SK-N-MC (cell line): ENCODE results near the gene TECPR2.

Experiments
- EZH2 ChIP-seq: fragments of 200-600 bp; sonication (generic); IDR thresholded peaks from one replicate; pipeline ENCODE4 v1.6.1; 2017; ENCODE audit warnings: antibody characterized with exemption
- FOXP2 ChIP-seq: optimal IDR thresholded peaks from 2 replicates; pipeline ENCODE3; 2011; ENCODE audit warnings: mild to moderate bottlenecking, moderate library complexity; ENCODE audit not compliant: insufficient read depth; ENCODE audit errors: extremely low read length, control extremely low read depth
- POLR2AphosphoS5 ChIP-seq: IDR thresholded peaks from 2 replicates; pipeline ENCODE4 v1.6.1; 2012; ENCODE audit warnings: mild to moderate bottlenecking, low read depth, low read length, borderline replicate concordance

DNA sequence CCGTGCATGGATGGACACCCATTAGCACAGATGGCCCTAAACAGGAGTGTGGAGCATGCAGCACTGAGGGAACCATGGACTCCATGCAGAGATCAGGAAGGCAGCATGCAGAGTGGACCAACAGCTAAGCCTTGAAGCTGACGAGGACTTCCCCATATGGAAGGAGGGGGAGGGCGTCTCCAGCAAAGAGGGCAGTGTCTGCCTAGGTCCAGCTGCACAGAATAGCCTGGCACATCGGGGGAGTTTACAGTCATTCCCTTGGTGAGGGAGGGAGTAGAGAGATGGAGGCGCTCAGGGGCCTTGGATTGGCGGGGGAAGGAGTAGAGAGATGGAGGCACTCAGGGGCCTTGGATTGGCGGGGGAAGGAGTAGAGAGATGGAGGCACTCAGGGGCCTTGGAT, 82.3 kb downstream of the TECPR2 start:
- TF ChIP-seq EZH2: no peak
- no peak for TF ChIP-seq POLR2AphosphoS5
- TF ChIP-seq FOXP2: no peak
